ENCODE measurements around the gene PRR7. TPM values are rescaled to one million over a fixed set of nuclear protein-coding genes. Genes with fewer than 3 reads are reported as not detected.

Gene PRR7
- total RNA-seq, 1 experiment from 2014 or later, result 23.2 TPM

- Mint-ChIP-seq H3K27me3 (ENCODE audit: insufficient read depth, unreplicated experiment) (no peaks in the 10 kb centered on the region), H3K4me3 (ENCODE audit: unreplicated experiment) (no peak overlapping the region), H3K27ac (ENCODE audit: low read depth, unreplicated experiment) (no peak overlapping the region), H3K9me3 (ENCODE audit: unreplicated experiment) (no peaks in the 10 kb centered on the region), H3K4me1 (ENCODE audit: insufficient read depth, unreplicated experiment) (peaks cover 43% of the 10 kb centered on the region), H3K36me3 (ENCODE audit: insufficient read depth, unreplicated experiment) (no peaks in the 10 kb centered on the region)
- CTCF ChIA-PET, result interaction anchor here (0.5 to 8.6 kb wide), 72 partner anchors 8 to 455 kb away, joined by 3 to 83 read pairs (median 4); partner anchors contain the start of genes B4GALT7, DDX41, DOK3 and PFN3
- POLR2A ChIA-PET, result interaction anchor here (0.6 to 2.7 kb wide), 12 partner anchors 9 to 192 kb away, joined by 3 to 18 read pairs (median 4); partner anchors contain the start of gene DDX41
- peak; percentile 90 for DNase-seq (ENCODE audit: unreplicated experiment)
- TF ChIP-seq CTCF (IDR thresholded peaks at IDR 0.05; ENCODE audit: unreplicated experiment), result peak; percentile 96
- intact Hi-C loops (cut with micrococcal nuclease), result loop anchor here (1.0 to 5.0 kb wide), 5 partner anchors 46 to 389 kb away; partner anchors contain the start of gene TMED9
- no TSS peak for BruUV-seq (replicated peaks)
These were observed 54.3 kb downstream of the PRR7 start for GRCh38 chr5:177500685-177501522.

- intact Hi-C loops (cut with micrococcal nuclease), result loop anchor here (1.0 to 5.0 kb wide), 5 partner anchors 47 to 390 kb away; partner anchors contain the start of gene TMED9
- no peak for TF ChIP-seq CTCF (IDR thresholded peaks at IDR 0.05; ENCODE audit: unreplicated experiment)
- Mint-ChIP-seq H3K27ac (ENCODE audit: low read depth, unreplicated experiment) (peak overlapping the region; percentile 20), H3K27me3 (ENCODE audit: insufficient read depth, unreplicated experiment) (no peaks in the 10 kb centered on the region), H3K9me3 (ENCODE audit: unreplicated experiment) (no peaks in the 10 kb centered on the region), H3K4me3 (ENCODE audit: unreplicated experiment) (peak overlapping the region; percentile 35), H3K36me3 (ENCODE audit: insufficient read depth, unreplicated experiment) (no peaks in the 10 kb centered on the region), H3K4me1 (ENCODE audit: insufficient read depth, unreplicated experiment) (peaks cover 37% of the 10 kb centered on the region)
- ChIA-PET CTCF (interaction anchor here (0.5 to 8.6 kb wide), 56 partner anchors 8 to 456 kb away, joined by 3 to 83 read pairs (median 5); partner anchors contain the start of genes B4GALT7, DDX41, DOK3 and PFN3), POLR2A (interaction anchor here (1.0 to 2.7 kb wide), 12 partner anchors 8 to 131 kb away, joined by 3 to 18 read pairs (median 6); partner anchors contain the start of genes DDX41 and GRK6)
- BruUV-seq (replicated peaks), result no TSS peak
- no peak for DNase-seq (ENCODE audit: unreplicated experiment)
These were observed 55.5 kb downstream of the PRR7 start for GRCh38 chr5:177501874-177502678.

GRCh38 chr5:177502886-177503285 is 56.3 kb downstream of the PRR7 start:
- peaks cover 34% of the 10 kb centered on the region for H3K4me1 Mint-ChIP-seq (ENCODE audit: insufficient read depth, unreplicated experiment)
- CTCF ChIA-PET, result interaction anchor here (0.6 to 8.6 kb wide), 16 partner anchors 8 to 392 kb away, joined by 3 to 83 read pairs (median 17); partner anchors contain the start of genes DDX41, DOK3 and PFN3
- intact Hi-C loops (cut with micrococcal nuclease), result loop anchor here (5.0 kb wide), 3 partner anchors 89 to 391 kb away; partner anchors contain the start of gene TMED9
- POLR2A ChIA-PET, result interaction anchor here (0.7 to 2.7 kb wide), 7 partner anchors 14 to 194 kb away, joined by 3 to 18 read pairs (median 6); partner anchors contain the start of genes DDX41 and GRK6
- BruUV-seq (replicated peaks), result no TSS peak
- H3K9me3 Mint-ChIP-seq (ENCODE audit: unreplicated experiment), result no peaks in the 10 kb centered on the region
- TF ChIP-seq CTCF (IDR thresholded peaks at IDR 0.05; ENCODE audit: unreplicated experiment), result no peak
- H3K27ac Mint-ChIP-seq (ENCODE audit: low read depth, unreplicated experiment), result peak overlapping the region; percentile 20
- DNase-seq (ENCODE audit: unreplicated experiment), result peak; percentile 52
- peak overlapping the region; percentile 35 for H3K4me3 Mint-ChIP-seq (ENCODE audit: unreplicated experiment)
- H3K36me3 Mint-ChIP-seq (ENCODE audit: insufficient read depth, unreplicated experiment), result no peaks in the 10 kb centered on the region
- H3K27me3 Mint-ChIP-seq (ENCODE audit: insufficient read depth, unreplicated experiment), result no peaks in the 10 kb centered on the region
